ENCODE results near the gene NKD2.

DNA sequence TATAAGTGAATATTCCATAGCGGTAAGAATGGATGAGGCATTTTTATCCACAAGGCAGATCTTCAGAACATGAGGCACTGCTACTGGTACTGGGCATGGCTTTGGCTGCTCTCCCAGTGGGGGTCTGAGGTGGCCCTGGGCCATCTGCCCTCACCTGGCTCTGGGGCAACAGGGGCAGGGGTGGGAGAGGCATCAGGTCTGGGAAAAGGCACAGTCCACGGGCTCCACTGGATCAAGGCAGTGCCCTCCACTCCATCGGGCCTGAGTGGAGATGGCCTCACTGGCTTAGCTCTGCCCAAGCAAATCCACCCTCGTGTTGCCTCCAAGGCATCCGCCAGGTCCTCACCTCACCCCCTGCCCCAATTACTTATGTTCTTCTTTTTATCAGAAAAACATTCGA is 10.9 kb upstream of the NKD2 start:
- TF ChIP-seq CTCF (IDR thresholded peaks at IDR 0.05; ENCODE audit: low read depth, low read length), result no peak
- TF ChIP-seq MAX (IDR thresholded peaks at IDR 0.05; ENCODE audit: low read depth, low read length), result no peak
- TF ChIP-seq MYC (IDR thresholded peaks at IDR 0.05; ENCODE audit: low read depth, low read length), result no peak

Measured in NB4 (cell line).